RKO (cell line): ENCODE measurements around the gene SPPL2C.

Source experiments
- DNase-seq: peaks from one replicate; pipeline ENCODE4 v3.0.0-alpha.2; 2016; ENCODE audit warnings: low spot score

The SPPL2C gene

GRCh38 chr17:45877467-45877866 lies 32.8 kb downstream of the SPPL2C start:
- no peak for DNase-seq

- DNase-seq = no peak
Observed at GRCh38 chr17:45883063-45883462, 38.4 kb downstream of the SPPL2C start.

GRCh38 chr17:45886852-45887251 lies 42.2 kb downstream of the SPPL2C start:
- no peak for DNase-seq

DNA sequence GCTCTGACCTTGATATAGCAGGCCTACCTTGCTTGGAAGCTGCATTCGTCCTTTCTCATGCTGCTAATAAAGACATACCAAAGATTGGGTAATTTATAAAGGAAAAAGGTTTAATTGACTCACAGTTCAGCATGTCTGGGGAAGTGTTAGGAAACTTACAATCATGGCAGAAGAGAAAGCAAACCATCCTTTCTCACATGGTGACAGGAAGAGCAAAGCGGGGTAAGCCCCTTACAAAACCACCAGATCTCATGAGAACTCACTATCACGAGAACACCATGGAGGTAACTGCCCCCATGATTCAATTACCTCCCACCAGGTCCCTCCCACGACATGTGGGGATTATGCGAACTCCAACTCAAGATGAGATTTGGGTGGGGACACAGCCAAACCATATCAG lies 43.7 kb downstream of the SPPL2C start:
- no peak for DNase-seq

- DNase-seq = no peak
Observed at GRCh38 chr17:45889579-45889978, 44.9 kb downstream of the SPPL2C start.

- no peak for DNase-seq
Observed at GRCh38 chr17:45893725-45894021, 49.0 kb downstream of the SPPL2C start.

GRCh38 chr17:45894022-45894784 lies 49.5 kb downstream of the SPPL2C start, which contains the start of gene MAPT:
Gene MAPT (plus strand): TSS chr17:45894554. CDS start chr17:45962338, 67,784 bp downstream.
- no peak for DNase-seq

- DNase-seq = no peak
Observed at GRCh38 chr17:45895304-45895968, 50.8 kb downstream of the SPPL2C start.

- no peak for DNase-seq
Observed at GRCh38 chr17:45895969-45896785, 51.5 kb downstream of the SPPL2C start.
